Esophagus squamous epithelium (tissue), 5 donors: ENCODE data around the gene CLOCK. TPM values are rescaled to one million over a fixed set of nuclear protein-coding genes. Genes with fewer than 3 reads are reported as not detected.

Experiments used
- DNase-seq: peaks from one replicate; lab custom pipeline; 2025; lab: John Stamatoyannopoulos, UW
- H3K27ac ChIP-seq, 4 donors: fragments of 200-600 bp; sonication (generic); one replicate each; pipeline ENCODE4 v1.5.1; 2016 to 2019; ENCODE audit warnings: mild to moderate bottlenecking in 1 of 4
- H3K27me3 ChIP-seq, 4 donors: fragments of 200-600 bp; sonication (generic); 1 replicate in 3 of 4; 2 replicates in 1 of 4; pipeline versions ENCODE4 v1.5.1 to v1.6.0; 2017 to 2021; ENCODE audit warnings: antibody characterized with exemption in 1 of 4
- H3K36me3 ChIP-seq, 3 donors: fragments of 200-600 bp; sonication (generic); one replicate each; pipeline ENCODE4 v1.5.1; 2016 to 2019
- H3K4me1 ChIP-seq, 3 donors: fragments of 200-600 bp; sonication (generic); one replicate each; pipeline ENCODE4 v1.5.1; 2017 to 2019
- H3K4me3 ChIP-seq, 4 donors: fragments of 200-600 bp; sonication (generic); 1 replicate in 3 of 4; 2 replicates in 1 of 4; pipeline ENCODE4 v1.5.1; 2016 to 2019; ENCODE audit warnings: mild to moderate bottlenecking in 2 of 4, moderate library complexity in 1 of 4
- H3K9me3 ChIP-seq, 3 donors: fragments of 200-600 bp; sonication (generic); one replicate each; pipeline ENCODE4 v1.5.1; 2016 to 2019
- CTCF ChIP-seq, 6 experiments: fragments of 450-650 bp in 4 of 6; fragments of 200-600 bp in 2 of 6; sonication (generic) in 2 of 6; IDR thresholded peaks; one replicate each; pipeline ENCODE4 v1.5.1; 2016 to 2019; ENCODE audit warnings: antibody characterized with exemption in 6 of 6, mild to moderate bottlenecking in 4 of 6, moderate library complexity in 4 of 6
- POLR2A ChIP-seq, 4 donors: fragments of 450-650 bp; IDR thresholded peaks; one replicate each; pipeline ENCODE4 v1.6.1; 2017; ENCODE audit warnings: antibody characterized with exemption in 4 of 4, mild to moderate bottlenecking in 4 of 4, moderate library complexity in 3 of 4
- WGBS, 2 donors: methylation state at CpG; one replicate each; pipeline ENCODE4 v1.1.5; 2018; 5-methylcytosine and 5-hydroxymethylcytosine counted together
- intact Hi-C: fragments of 100-400 bp; cut with DNase I; formaldehyde crosslinking; loops from one replicate; pipeline ENCODE4 v1.15.0; 2022
- total RNA-seq, 4 donors: library from RNA; depleted of rRNA; stranded (reverse); fragments of >200 nt; gene quantifications; one replicate each; pipeline ENCODE4 v1.1.0, GENCODE V29; 2016
- donor health status: DM: yes; HTN: yes; CAD: no.

The CLOCK gene
- total RNA-seq, 4 donors from 2014 or later = 15.2 to 39.3 (median 32.6) TPM

- no peak overlapping the region for H3K4me3 ChIP-seq
- WGBS, 2 donors = 81 to 85% methylated on average over 7 of the region's 8 CpGs
- TF ChIP-seq POLR2A (IDR thresholded peaks at IDR 0.05) (no peak), CTCF (IDR thresholded peaks at IDR 0.05) (no peak)
- no peak for DNase-seq
- intact Hi-C loops = no loop called here
- peaks cover 0 to 98% (median 3%) of the 10 kb centered on the region in 3 donors for H3K36me3 ChIP-seq
- H3K9me3 ChIP-seq = no peaks in the 10 kb centered on the region
- H3K4me1 ChIP-seq = no peaks in the 10 kb centered on the region
- no peaks in the 10 kb centered on the region for H3K27me3 ChIP-seq
- H3K27ac ChIP-seq = no peak overlapping the region
Measured at GRCh38 chr4:55450566-55450965, 96.1 kb downstream of the CLOCK start.

GRCh38 chr4:55447831-55448230, 98.9 kb downstream of the CLOCK start:
- Histone ChIP-seq H3K4me1 (no peaks in the 10 kb centered on the region), H3K27ac (no peak overlapping the region), H3K4me3 (no peak overlapping the region), H3K27me3 (no peaks in the 10 kb centered on the region), H3K9me3 (no peaks in the 10 kb centered on the region), H3K36me3 (peaks cover 0 to 94% (median 3%) of the 10 kb centered on the region in 3 donors)
- no peak for TF ChIP-seq CTCF (IDR thresholded peaks at IDR 0.05)
- TF ChIP-seq POLR2A (IDR thresholded peaks at IDR 0.05) = no peak
- 88 to 100% methylated on average over 1 of the region's 1 CpG for WGBS, 2 donors
- DNase-seq = no peak
- intact Hi-C loops = loop anchor here (10.0 kb wide), 1 partner anchor 103 kb away; the partner anchor contains the start of gene SRD5A3

- DNase-seq = no peak
- H3K36me3 ChIP-seq = peaks cover 0 to 94% (median 4%) of the 10 kb centered on the region in 3 donors
- intact Hi-C loops = loop anchor here (10.0 kb wide), 1 partner anchor 102 kb away; the partner anchor contains the start of gene SRD5A3
Measured at GRCh38 chr4:55447108-55447708, 99.5 kb downstream of the CLOCK start.

GRCh38 chr4:55446578-55446922, 100.2 kb downstream of the CLOCK start:
- Histone ChIP-seq H3K4me3 (no peak overlapping the region), H3K27me3 (no peaks in the 10 kb centered on the region), H3K9me3 (no peaks in the 10 kb centered on the region), H3K27ac (no peak overlapping the region), H3K4me1 (no peaks in the 10 kb centered on the region), H3K36me3 (peaks cover 0 to 94% (median 4%) of the 10 kb centered on the region in 3 donors)
- DNase-seq = no peak
- intact Hi-C loops = loop anchor here (10.0 kb wide), 1 partner anchor 102 kb away; the partner anchor contains the start of gene SRD5A3
- no peak for TF ChIP-seq POLR2A (IDR thresholded peaks at IDR 0.05)
- TF ChIP-seq CTCF (IDR thresholded peaks at IDR 0.05) = no peak
- WGBS, 2 donors = 85 to 92% methylated on average over 1 of the region's 1 CpG

More at GRCh38 chr4:55447108-55447708, 99.5 kb downstream of the CLOCK start:
- Histone ChIP-seq H3K9me3 (no peaks in the 10 kb centered on the region), H3K4me1 (no peaks in the 10 kb centered on the region), H3K27ac (no peak overlapping the region), H3K4me3 (no peak overlapping the region), H3K27me3 (no peaks in the 10 kb centered on the region)
- WGBS, 2 donors = 71 to 87% methylated on average over 9 of the region's 9 CpGs
- TF ChIP-seq POLR2A (IDR thresholded peaks at IDR 0.05) (no peak), CTCF (IDR thresholded peaks at IDR 0.05) (no peak)

- no peaks in the 10 kb centered on the region for H3K27me3 ChIP-seq
- 96 to 100% methylated on average over 1 to 2 of the region's 2 CpGs for WGBS, 2 donors
- no peak for DNase-seq
- intact Hi-C loops = loop anchor here (10.0 kb wide), 1 partner anchor 101 kb away; the partner anchor contains the start of gene SRD5A3
- peaks cover 0 to 94% (median 4%) of the 10 kb centered on the region in 3 donors for H3K36me3 ChIP-seq
- no peak overlapping the region for H3K27ac ChIP-seq
- no peak overlapping the region for H3K4me3 ChIP-seq
- no peaks in the 10 kb centered on the region for H3K9me3 ChIP-seq
- no peak for TF ChIP-seq POLR2A (IDR thresholded peaks at IDR 0.05)
- no peak for TF ChIP-seq CTCF (IDR thresholded peaks at IDR 0.05)
- no peaks in the 10 kb centered on the region for H3K4me1 ChIP-seq
Measured at GRCh38 chr4:55445921-55446577, 100.7 kb downstream of the CLOCK start.
